Keratinocyte (primary cell): ENCODE measurements around the gene DPCD.

Source experiments
- EZH2 ChIP-seq: IDR thresholded peaks from one replicate; pipeline ENCODE4 v1.6.1; 2012; ENCODE audit warnings: inconsistent platforms, mild to moderate bottlenecking, low read length, moderate library complexity
- TF ChIP-seq, protein P1 (sequence below), 3 experiments: IDR thresholded peaks in 1 of 3; conservative IDR thresholded peaks in 1 of 3; optimal IDR thresholded peaks in 1 of 3; 2 replicates in 2 of 3; 3 replicates in 1 of 3; pipeline versions ENCODE3 to v1.5.1; 2011; ENCODE audit warnings: low read length in 3 of 3, mild to moderate bottlenecking in 3 of 3, moderate library complexity in 2 of 3, control low read depth in 1 of 3, inconsistent platforms in 1 of 3; ENCODE audit not compliant: insufficient read depth in 2 of 3; ENCODE audit errors: extremely low read depth in 1 of 3

DNA sequence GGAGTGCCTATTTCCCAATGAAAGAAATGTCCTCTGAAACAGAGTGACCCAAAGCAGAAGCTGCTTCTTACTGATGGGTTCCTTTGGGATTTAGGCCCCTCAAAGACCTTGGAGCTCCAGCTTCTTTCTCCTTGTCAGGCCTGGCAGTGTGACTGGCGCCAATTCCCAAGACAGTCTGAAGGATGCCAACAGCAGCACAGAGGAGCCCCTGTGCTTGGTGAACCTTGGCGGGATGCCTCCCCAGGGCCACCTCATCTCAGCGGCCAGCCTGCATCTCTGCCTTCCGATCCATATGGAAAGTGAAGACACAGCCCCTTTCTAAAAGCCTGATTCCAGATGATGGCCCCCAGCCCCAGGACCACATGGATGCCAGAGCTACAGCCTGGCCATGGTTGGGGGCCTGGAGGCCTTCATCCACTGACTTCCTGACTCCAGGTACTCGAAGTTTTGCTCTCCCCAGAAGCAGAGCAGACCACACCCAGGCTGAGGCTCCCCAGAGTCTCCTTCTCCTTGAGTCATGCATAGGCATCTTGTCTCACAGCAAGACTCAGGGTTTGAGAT lies 61.5 kb downstream of the DPCD start:
- TF ChIP-seq, protein P1, sequence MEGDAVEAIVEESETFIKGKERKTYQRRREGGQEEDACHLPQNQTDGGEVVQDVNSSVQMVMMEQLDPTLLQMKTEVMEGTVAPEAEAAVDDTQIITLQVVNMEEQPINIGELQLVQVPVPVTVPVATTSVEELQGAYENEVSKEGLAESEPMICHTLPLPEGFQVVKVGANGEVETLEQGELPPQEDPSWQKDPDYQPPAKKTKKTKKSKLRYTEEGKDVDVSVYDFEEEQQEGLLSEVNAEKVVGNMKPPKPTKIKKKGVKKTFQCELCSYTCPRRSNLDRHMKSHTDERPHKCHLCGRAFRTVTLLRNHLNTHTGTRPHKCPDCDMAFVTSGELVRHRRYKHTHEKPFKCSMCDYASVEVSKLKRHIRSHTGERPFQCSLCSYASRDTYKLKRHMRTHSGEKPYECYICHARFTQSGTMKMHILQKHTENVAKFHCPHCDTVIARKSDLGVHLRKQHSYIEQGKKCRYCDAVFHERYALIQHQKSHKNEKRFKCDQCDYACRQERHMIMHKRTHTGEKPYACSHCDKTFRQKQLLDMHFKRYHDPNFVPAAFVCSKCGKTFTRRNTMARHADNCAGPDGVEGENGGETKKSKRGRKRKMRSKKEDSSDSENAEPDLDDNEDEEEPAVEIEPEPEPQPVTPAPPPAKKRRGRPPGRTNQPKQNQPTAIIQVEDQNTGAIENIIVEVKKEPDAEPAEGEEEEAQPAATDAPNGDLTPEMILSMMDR (optimal IDR thresholded peaks at IDR 0.05 in 1 of 3, IDR thresholded peaks at IDR 0.05 in 1 of 3, conservative IDR thresholded peaks at IDR 0.05 in 1 of 3; ENCODE audit: extremely low read depth in 1 of 3, insufficient read depth in 2 of 3, low read length in 3 of 3): no peak
- no peak for TF ChIP-seq EZH2
